Articular chondrocyte of knee joint (primary cell): ENCODE measurements around the gene KCNA5. TPM values are rescaled to one million over a fixed set of nuclear protein-coding genes. Genes with fewer than 3 reads are reported as not detected.

Experiments
- total RNA-seq: library from RNA; depleted of rRNA; stranded (reverse); fragments of >200 nt; gene quantifications from 2 replicates; pipeline ENCODE4 v1.2.3, GENCODE V29; 2012

The KCNA5 gene
- total RNA-seq, result not detected in 2 replicates

GRCh38 chr12:5043589-5044419, at the start of gene KCNA5:
KCNA5 (plus strand) TSS chr12:5043879; CDS start chr12:5044148, 269 bp downstream.

Other genes starting within 250 kb of the KCNA5 start
- gene KCNA1, start 134.0 kb upstream of the KCNA5 start, total RNA-seq, result 0.13 and 0.54 TPM in 2 replicates